NCI-H1105 (cell line): ENCODE measurements around the gene PI4K2A.
A peak's percentile ranks its signal among the peaks of the same experiment; 100 is the strongest.
"Not testable (repeated sequence)": the region's sequence is repeated elsewhere in the genome, so short reads cannot be mapped to it uniquely, and the experiment has no call there.

ENCODE experiments used
- DNase-seq: peaks from one replicate; lab custom pipeline; 2025; lab: John Stamatoyannopoulos, UW

The PI4K2A gene

DNA sequence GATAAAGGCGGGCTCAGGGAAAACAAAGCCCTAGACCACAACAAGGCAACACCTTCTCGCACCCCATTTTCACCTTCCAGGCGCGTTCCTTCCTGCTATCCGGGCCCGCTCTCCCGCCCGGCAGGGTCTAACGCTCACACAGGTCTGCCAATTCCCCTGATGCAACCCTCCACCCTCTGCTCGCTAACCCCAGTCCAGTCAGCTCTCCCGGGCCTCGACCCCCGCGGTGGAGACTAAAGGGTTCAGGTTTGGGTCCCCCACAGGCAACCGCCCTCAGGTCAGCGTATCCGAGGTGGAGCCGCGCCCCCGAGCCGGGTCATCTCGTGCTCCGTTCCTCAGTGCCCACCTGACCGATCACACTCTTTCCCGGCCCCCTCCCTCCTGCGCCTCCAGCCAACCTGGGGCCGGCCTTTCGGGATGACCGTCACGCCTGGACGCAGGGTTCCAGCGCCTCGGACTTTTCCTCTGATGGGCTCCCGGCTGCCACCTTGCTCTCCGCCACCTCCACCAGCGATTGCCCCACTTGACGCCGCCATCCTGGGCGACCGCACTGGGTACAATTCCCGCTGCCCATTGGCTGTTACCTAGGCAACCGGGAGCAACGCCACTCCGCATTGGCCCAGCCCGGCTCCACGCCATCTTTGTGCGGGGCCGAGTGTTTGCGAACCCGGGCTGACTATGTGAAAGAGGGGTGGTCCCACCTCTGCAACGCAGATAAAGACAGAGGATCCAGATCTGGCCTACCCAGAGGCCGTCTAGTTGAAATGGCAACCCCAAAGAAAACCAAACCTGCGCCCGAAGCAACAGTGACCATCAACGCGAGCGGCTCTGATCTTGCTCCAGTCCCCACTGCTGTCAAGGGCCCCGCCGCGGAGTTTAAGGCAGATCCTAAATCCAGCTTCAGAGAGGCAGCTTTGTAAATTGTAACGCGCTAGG is 7.3 kb upstream of the PI4K2A start, which contains the start of gene MORN4:
MORN4 (minus strand) TSS at position 552 of the 936 bp plus-strand sequence. CDS start 13,847 bp downstream, outside the sequence.
- peak; percentile 80 for DNase-seq

DNA sequence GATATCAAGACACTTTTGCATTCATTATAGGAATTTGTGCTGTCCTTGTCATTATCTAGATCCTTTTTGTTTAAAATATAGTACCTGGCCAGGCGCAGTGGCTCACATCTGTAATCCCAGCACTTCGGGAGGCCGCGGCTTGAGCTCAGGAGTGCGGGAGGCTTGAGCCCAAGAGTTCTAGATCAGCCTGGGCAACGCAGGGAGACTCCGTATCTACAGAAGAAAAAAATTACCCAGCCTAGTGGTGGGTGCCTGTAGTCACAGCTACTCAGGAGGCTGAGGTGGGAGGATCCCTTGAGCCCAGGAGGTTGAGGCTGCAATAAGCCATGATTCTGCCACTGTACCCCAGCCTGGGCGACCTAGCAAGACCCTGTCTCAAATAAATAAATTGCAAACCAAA is 6.5 kb upstream of the PI4K2A start:
- no peak for DNase-seq

DNA sequence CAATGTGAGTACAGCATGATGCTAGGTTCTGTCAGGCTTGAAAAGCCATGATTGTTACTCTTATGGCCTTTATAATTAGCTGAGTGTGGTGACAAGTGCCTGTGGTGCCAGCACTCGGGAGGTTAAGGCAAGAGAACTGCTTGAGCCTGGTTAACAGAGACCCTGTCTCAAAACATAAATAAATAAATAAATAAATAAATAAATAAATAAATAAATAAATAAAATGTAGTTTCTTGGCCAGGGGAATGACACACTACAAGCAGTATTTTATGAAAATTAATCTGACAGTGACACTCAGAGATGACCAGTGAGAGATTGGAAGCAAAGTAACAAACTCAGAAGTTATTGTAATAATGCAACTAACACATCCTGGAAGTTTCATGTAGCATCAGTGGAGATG is 4.9 kb upstream of the PI4K2A start:
- DNase-seq: no peak

DNA sequence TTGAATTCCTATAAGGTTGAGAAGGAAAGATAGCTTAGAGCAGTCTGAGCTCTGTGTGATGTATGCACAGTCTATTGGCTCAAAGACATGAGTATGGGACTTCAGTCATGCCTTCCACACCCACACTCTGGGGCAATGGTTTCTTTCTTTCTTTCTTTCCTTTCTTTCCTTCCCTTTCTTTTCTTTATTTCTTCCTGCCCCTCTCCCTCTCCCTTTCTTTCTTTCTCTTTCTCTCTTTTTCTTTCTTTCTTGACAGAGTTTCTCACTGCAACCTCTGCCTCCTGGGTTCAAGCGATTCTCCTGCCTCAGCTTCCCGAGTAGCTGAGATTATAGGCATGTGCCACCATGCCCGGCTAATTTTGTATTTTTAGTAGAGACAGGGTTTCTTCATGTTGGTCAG is 1.4 kb upstream of the PI4K2A start:
- not testable (repeated sequence) for DNase-seq

DNA sequence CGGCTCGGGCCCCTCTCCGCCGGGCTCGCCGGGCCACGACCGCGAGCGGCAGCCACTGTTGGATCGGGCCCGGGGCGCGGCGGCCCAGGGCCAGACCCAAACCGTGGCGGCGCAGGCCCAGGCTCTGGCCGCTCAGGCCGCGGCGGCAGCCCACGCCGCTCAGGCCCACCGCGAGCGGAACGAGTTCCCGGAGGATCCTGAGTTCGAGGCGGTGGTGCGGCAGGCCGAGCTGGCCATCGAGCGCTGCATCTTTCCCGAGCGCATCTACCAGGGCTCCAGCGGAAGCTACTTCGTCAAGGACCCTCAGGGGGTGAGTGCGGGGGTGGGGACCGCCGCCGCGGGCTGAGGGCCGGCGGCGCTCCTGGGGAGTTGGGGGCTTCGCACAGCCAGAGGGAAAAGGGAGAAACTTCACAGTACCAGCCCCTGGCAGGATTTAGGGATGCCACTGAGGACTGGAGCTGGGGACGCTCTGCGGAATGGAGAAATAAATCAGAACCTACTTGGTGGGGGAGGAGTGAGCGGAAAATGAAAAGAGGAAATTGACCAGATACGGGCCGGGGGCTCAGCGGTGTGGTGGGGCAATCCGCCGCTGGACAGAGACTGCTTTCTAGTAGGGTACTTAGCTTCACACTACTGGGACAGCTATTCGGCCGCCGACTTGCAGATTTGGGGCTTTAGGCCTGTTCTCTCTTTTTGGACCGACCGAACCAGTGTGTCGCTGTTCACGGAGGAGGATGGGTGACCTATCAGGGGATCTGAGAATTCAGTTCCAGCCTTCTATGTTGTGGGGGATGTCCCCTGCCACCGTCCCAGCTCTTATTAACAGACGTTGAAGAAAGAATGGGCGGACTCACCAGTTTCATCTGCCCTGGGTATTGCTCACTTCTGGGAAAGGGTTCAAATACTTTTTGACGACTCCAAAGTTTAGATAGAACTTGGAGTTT is 669 bp downstream of the PI4K2A start:
- DNase-seq: no peak

DNA sequence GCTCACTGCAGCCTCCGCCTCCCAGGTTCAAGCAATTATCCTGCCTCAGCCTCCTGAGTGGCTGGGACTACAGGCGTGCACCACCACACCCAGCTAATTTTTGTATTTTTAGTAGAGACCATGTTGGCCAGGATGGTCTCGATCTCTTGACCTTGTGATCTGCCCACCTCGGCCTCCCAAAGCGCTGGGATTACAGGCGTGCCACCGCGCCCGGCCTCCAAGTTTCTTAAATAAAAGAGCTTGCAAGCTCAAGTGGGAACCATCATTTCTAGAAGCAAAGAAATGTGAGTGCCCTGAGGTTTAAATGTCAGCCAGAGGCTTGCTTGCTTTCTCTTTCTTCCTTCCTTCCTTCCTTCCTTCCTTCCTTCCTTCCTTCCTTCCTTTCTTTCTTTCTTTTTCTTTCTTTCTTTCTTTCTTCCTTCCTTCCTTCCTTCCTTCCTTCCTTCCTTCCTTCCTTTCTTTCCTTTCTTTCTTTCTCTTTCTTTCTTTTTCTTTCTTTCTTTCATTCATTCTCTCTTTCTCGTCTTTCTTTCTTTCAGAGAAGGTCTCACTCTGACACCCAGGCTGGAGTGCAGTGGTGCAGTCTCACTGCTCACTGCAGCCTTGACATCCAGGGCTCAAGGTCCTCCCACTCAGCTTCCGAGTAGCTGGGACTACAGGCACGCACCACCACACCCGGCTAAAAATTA is 2.1 kb downstream of the PI4K2A start:
- not testable (repeated sequence) for DNase-seq

DNA sequence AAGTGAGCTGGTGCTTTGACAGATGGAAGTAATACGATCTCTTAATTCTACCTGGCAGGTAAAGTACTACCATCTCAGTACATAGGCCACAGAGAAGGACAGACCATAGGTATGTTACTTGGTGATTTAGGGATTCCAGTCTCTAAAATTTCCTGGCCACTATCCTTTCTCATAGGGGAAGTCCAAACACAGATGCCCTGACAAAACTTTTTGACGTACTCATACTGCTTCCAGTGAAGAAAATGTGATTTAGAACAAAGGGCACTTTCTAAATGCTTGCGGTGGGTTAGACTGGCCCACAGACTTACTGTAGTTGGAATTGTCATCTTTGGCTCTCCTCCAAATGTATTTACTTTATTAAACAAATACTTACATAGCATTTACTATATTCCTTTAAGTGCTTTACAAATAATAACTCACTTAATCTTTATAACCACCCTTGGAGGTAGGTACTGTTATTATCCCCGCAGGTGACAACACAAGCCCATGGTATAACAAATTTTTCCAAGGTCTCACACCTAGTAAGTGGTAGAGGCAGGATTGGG is 3.0 kb downstream of the PI4K2A start:
- no peak for DNase-seq

DNA sequence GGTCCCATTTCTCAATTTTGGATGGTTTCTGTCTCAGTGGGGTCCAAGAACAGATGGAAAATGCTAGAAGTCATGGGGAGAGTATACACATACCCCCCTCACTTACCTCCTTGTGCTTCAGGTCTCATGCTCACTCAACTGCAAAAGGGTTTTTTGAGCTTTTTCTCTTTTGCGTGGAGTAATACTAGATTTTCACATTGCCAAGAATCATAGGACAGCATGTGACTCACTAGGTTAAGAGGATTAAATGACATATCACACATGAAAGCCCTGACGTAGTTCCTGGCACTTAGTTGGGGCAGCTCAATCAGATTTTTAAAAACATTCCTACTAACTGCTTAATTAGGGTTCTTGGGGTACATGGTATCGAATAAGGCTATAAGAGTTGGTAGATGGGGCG is 4.5 kb downstream of the PI4K2A start:
- no peak for DNase-seq

DNA sequence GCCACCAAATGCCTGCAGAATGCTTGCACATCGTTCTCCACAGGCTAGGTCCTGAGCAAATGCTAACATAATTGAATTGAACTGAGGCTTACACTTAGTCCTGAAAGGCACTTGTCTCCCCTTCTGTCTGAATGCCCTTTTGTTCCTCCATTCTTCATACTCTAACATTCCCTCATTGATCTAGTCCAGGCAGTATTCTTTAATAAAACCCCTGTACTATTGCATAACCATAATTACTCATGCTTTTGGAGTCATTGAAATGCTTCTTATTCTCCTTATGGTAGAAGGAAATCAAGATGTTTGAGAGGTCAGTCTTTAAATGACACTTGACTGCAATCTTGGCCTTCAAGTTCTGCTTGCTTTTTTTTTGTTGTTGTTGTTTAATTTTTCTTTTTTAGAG is 7.1 kb downstream of the PI4K2A start:
- DNase-seq: no peak

DNA sequence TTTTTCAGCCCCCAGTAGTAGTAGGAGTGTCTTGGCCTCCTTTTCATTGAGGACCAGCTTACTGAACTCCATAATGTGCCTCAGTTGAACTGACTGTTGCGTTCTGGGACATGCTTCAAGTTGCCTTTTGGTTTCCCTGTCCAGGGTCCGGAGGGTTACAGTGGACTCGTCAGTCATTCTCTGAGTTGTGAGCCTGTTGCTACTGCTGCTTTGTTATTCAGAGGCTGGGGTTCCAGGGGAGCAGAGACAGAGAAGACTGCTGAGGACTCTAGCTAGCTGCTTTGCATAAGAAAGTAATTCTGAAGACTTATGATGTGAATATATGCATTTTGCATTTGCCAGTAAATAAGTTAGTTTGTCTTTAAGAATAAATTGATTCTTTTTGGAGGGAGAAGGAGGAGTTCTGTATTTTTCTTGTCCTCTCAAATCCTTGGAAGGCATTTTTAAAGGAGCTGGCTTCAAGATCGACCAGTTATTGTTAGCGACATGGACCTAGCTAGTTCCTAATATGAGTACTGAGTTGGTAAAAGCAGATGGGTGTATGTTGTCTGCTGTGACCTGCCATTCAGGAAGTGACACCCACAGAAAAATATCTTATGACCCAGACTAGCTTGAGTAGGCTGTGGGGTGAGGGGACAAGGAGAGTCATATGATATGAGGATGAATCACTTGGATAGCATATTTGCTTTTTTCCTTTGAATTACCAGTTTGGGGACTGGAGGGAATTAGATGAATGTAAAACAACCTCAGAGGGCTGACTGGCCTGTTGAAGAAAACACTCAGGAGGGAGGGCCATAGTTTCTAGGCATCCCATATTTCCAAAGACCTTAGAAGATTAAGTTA is 8.3 kb downstream of the PI4K2A start:
- DNase-seq: no peak

DNA sequence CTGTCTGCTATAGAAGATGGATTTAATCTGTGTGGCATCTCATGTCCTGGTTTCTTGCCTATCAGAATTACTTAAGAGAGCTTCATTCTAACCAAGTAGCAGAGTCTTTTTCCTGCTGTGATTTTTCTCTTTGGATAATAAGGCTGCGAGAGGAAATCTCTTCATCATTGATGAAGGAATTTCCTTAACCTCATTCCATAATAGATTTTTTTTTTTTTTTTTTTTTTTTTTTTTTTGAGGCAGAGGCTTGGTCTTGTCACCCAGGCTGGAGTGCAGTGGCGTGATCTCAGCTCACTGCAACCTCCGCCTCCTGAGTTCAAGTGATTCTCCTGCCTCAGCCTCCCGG is 8.9 kb downstream of the PI4K2A start:
- not testable (repeated sequence) for DNase-seq

DNA sequence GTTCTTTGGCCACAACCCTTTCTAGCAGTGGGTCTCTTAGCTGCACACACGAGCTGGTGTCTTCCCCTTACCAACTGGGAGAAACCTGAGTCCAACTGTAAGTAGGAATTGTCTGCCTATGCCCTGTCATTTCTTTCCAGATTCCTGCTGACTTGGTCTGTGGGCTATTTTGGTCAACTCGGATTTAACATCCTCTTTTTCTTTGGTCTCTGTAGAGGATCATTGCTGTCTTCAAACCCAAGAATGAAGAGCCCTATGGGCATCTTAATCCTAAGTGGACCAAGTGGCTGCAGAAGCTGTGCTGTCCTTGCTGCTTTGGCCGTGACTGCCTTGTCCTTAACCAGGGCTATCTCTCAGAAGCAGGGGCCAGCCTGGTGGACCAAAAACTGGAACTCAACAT is 10.3 kb downstream of the PI4K2A start:
- DNase-seq: no peak

DNA sequence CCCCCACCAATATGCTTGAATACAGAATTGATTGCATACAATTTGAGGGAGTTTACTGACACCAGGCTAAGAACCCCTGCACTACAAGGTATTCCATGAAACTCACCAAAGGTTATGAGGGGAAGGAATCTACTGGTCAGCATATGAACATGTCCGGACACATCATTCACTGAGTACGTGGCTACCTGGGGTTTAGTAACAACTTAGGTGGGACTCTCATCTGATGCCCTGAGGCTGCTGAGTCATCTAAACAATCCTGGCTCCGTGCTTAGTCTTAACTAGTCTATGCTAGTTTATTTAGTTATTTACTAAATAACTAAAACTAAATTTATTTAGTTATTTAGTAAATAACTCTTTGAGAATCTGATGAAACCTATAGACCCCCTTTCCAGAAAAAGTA is 11.3 kb downstream of the PI4K2A start:
- no peak for DNase-seq

DNA sequence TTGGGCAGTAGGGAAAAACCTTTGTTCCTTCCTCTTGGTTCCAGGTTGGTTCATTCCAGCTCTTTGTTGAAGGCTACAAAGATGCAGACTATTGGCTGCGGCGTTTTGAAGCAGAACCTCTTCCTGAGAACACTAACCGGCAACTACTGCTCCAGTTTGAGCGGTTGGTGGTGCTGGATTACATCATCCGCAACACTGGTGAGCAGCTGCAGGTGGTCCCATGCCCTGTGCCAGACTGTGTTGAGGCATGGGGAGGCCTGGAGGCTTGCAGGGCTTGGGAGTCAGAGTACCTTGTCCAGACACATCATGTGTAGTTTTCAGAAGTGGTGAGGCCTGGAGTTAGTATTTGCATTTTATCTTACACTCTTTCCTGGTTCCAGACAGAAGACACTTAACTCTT is 16.3 kb downstream of the PI4K2A start:
- no peak for DNase-seq

DNA sequence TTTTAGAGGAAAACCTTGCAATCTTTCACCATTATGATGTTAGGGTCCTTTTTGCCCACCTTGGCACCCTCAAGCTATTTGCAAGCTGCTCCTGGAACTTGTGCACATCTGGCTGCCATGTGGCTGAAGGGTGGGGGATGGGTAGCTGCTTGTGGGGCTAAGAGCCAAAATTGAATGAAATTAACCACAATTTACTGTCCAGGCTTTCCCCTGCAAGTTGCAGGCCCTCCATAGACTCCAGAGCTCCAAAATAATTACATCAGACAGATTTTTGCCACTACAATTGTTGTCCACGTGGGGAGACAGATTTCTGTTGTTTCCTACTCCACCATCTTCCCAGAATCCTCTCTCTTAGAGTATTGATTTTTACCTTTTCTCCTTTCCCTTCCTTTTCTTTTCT is 19.1 kb downstream of the PI4K2A start:
- no peak for DNase-seq

DNA sequence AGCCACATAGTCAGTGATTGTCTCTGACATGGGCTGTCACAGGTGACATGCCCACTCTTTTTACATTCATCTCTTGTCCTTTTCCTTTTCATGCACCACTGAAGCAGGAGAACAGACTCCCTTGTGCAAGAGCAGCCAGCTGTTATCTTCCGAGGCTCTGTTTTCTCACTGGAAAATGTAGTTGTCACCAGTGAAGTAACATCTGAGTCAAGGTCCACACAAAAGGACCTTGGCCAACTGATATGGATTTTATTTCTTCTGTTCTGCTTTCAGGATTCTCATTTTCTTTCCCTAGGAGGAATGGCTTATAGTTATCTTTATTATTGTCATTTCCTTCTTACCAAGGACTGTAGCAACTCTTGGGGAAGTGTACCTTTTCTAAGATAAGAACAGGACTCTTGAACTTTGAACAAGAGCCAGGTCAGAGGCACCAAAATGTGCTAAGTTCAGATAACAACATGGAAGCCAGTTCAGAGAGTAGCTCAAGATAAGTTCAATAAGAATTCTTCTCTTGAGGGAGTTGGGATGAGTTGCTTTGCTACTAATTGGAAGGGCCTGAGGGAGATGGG is 23.9 kb downstream of the PI4K2A start:
- no peak for DNase-seq

DNA sequence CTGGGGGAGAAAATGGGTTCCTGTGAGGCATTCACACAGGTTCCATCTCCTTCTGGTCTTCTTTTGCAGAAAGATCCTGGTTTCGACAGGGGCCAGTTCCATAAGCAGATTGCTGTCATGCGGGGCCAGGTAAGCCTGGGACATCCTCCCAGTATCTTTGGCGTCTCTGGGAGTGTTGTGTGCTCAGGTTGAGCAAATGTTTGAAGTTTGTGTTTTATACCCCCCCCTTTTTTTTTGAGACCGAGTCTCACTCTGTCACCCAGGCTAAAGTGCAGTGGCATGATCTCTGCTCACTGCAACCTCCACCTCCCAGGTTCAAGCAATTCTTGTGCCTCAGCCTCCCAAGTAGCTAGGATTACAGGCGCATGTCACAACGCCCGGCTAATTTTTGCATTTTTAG is 26.5 kb downstream of the PI4K2A start:
- DNase-seq: no peak

DNA sequence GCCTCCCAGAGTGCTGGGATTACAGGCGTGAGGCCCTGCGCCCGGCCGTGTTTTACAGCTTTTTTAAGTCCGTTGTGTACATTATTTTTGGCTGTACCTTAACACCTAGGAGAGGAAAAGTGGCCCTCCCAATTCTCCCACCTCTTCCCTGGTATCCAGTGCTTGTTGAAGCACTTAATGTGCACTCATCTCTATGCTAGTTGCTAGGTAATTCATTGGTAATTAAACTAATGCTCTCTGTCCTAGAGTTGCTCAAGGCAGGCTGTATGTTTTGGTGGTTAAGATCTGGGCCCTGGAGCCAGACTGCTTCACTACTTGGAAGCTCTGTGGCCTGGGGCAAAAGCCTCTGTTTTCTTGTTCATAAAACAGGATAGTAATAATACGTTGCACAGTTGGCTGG is 27.0 kb downstream of the PI4K2A start:
- DNase-seq: no peak

DNA sequence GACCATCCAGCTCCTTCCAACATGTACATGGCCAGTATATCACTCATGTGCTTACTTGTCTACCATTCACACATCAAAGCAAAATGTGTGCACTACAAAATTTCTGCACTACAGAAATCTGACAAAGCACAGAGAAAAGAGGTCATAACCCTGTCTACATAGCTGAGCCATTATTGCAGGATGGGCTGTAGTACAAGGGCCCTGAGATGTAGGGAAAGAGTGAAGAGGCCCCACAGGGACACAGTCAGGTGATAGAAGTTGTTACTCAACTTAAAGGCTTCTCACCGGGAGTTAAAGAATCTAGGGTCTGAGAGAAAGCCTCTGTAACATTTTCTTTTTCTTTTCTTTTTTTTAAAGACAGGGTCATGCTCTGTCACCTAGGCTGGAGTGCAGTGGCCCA is 29.1 kb downstream of the PI4K2A start:
- no peak for DNase-seq

DNA sequence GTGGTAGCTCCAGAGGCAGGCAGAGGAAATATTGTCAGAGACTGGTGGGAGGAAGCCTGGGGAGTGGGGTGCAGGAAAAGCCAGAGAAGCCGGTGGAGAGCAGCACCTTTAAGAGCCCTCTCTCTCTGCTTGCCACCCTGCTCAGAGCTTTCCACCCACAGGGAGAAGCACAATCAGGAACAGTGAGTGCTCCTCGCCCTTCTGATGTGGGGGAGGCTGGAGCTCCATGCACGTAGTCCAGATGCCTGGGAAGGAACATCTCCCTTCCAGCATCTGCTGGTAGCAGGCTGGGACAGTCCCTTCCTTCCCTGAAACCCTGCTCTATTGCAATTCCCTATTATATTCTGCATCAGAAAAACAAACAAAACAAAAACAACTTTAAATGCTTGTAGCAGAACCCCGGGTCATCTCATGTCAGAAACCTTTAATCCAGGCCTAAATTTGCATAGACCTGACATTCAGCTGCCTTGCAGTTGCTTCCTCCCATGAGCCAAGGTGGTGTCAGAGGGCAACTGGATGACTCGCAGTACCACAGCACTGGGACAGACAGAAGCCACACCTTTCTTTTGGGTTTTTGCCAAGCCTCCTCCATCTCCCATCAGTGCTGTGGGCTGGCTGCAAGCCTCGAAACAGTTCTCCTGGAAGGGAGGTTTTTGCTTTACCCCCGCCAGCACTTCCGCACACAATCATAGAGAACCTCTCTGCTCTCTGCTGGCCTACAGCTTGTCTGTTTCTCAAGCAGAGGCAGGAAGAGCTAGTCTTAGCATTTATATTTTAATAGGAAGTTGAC is 33.5 kb downstream of the PI4K2A start:
- DNase-seq: no peak
